DMS53 (cell line): ENCODE data around the gene UTY.

Experiments
- DNase-seq: peaks from one replicate; lab custom pipeline; 2025; lab: John Stamatoyannopoulos, UW

Gene UTY

DNA sequence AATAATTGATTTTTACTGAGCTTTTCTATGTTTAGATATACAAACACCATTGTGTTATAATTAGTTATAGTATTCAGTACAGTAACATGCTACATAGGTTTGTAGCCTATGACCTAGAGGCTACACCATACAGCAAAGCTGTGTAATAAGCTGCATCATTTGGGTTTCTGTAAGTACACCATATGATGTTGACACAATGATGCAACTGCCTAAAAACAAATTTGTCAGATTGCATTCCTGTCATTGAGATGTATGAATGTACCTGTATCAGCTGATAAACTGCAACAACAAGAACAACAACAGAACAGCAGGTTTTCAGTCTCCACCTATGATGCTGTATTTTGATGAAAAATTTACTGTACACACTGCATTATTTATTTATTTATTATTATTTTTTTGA, 64.3 kb downstream of the UTY start:
- DNase-seq, result no peak

DNA sequence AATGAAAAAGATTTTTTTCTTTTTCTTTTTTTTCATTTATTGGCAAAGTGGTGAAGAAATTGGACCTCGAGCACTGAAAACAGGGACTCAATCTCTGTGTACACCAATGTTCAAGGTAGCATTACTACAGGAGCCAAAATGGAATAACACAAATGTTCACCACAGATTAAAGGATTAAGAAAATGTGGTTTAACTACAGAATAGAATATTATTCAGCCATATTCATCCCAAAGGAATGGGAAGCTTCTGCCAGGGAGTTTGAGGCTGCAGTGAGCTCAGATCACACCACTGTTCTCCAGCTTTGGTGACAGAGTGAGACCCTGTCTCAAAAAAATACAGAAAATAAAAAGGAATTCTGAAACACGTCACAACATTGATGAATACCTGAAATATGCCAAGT, 81.0 kb downstream of the UTY start:
- DNase-seq, result no peak

DNA sequence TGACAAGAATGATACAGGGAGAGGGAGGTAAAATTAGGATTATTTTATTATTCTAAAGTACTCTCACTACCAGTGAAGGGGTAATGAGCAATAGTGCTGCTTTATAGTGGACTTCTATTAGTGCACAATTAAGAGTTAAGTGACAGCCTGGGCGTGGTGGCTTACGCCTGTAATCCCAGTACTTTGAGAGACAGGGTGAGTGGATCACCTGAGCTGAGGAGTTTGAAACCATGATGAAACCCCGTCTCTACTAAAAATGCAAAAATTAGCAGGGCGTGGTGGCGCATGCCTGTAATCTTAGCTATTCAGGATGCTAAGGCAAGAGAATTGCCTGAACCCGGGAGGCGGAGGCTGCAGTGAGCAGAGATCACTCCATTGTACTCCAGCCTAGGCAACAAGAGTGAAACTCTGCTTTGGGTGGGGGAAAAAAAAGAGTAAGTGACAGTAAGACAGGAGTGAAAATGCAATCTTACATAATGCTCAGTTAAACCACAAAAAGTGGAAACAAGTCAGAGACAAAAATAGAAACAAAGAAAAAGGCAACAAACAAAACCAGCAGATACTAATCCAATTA, 98.6 kb downstream of the UTY start:
- no peak for DNase-seq

GRCh38 chrY:13370868-13371800, 108.7 kb downstream of the UTY start:
- no peak for DNase-seq

DNA sequence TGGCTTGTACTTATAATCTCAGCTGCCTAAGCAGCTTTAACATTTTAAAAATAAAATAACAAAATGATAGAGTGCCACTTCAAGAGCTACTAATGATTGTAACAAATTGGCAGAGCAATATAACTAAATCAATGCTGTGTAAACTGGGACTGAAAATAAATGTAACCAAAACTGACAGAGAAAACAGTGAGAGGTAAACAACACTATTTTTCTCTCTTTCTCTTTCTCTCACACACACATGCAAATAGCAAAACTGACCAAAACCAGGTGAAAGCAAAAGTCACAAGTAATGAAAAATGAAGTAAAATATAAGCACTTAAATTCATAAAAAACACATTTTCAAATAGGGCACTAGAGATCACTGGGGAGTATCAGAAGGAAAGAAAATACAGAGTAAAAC, 109.6 kb downstream of the UTY start:
- no peak for DNase-seq

DNA sequence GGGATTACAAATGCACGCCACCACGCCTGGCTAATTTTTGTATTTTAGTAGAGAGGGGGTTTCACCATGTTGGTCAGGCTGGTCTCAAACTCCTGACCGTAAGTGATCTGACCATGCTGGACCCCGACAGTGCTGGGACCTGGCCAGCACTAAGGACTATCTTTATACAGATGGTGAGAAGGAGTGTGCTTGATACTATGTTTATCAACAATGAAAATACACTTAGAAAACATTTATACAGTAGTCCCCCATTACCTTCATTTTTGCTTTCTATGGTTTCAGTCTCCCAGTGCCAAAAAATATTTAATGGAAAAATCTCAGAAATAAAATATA, 111.4 kb downstream of the UTY start:
- DNase-seq, result no peak

GRCh38 chrY:13363641-13364040, 116.2 kb downstream of the UTY start:
- DNase-seq, result no peak

DNA sequence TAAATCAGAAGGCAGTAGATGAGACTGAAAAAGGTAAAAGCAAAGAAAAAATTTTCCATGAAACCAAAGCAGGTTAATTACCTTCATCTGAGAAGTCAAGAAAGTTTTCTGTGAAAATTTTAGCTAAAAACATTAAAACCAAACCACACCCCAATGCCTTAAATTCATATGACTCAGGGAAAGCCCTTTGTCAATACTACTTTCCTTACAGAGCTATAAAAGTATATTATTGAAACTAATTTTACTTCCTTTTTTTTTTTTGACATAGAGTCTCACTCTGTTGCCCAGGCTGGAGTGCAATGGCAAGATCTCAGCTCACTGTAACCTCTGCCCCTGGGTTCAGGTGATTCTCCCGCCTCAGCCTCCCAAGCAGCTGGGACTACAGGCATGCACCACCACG, 117.2 kb downstream of the UTY start:
- no peak for DNase-seq

DNA sequence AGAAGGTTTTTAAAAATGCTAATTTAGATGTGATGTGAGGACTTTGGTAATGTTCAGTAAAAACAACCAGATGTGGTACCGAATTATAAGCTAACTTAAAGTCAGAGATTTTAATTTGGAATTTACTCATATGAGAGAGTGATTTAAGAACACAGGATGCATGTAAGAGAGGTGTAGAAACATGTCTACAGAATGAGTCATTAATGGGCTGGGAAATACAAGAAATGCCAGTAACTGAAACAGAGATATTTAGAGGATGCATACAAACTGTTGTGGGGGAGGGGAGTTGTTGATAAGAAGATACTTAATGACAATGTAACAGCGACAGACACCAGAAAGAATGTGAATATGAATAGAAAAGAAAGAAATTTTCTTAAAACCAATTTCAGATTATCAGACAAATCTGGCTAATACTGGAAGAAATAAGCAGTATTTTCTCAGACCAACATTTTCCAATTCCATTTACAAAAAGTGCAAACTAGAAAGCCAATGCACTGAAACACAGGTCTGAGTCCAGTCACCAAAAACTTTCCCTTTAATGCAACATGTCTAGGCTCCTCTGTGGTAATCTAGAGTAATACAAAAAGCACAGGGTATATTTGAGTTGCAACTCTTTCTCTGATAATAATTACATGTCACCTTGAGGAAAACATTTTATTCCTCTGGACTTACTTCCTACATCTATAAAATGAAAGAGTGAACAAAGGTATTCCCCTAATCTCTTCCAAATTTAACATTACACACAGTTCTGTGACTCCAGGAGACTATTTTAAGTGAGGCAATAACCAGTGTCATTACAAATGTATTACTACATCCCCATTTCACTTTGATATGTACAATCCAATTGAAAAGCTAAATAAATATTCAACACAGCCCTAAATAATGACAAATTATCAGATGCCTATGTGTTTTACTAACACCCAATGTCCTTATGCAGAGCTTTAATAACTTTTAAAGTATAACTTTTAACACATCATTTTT, 117.9 kb downstream of the UTY start:
- DNase-seq, result no peak

GRCh38 chrY:13351443-13351842, 128.4 kb downstream of the UTY start:
- DNase-seq, result no peak

DNA sequence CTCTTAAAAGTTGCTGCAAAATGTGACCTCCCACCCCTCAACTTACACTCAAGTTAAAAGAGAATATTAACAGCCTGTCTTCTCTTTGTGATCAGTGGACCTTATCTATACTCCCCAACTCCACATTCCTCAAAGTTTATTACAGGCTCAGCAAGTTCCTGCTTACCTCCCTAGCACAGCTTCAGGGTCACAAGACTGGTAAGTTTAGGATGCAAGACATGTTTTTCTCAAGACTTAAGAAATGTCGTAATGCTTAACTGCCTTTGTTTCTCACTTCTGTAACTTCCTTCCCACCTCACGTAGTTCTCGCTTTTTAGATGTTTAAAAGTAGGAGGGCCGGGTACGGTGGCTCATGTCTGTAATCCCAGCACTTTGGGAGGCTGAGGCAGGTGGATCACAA, 132.7 kb downstream of the UTY start:
- DNase-seq, result no peak

- DNase-seq, result no peak
Measured at GRCh38 chrY:13345549-13345948, 134.3 kb downstream of the UTY start.

GRCh38 chrY:13343307-13343946, 136.4 kb downstream of the UTY start:
- no peak for DNase-seq

GRCh38 chrY:13339939-13340338, 139.9 kb downstream of the UTY start:
- DNase-seq, result no peak

DNA sequence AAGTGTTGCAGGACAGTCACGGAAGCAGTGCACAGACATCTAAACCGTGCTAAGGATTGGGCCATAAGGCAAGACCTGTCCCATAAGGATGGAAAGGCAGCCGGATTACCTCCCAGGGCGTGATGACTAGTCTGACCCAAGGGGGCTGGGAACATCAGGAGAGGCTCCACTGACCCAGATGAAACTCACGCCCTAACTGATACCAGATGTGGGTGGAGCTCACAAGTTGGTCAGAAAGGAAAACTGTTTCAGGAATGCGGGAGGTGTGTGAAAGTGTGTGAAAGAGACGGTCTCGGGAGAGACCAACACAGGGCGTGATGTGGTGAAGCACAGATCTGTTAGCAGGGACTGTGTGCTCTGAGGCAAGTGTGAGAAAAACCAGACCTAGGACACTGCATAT, 140.5 kb downstream of the UTY start:
- DNase-seq, result no peak

DNA sequence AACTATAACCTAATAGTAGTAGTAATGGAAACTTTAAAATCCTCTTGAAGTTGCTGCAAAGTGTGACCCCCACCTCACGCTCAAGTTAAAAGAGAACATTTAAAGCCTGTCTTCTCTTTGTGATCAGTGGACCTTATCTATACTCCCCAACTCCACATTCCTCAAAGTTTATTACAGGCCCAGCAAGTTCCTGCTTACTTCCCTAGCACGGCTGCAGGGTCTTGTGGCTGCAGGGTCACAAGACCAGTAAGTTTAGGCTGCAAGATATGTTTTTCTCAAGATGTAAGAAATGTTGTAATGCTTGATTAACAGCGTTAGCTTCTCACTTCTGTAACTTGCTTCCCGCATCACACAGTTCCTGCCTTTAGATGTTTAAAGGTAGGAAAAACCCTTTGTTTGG, 141.1 kb downstream of the UTY start:
- no peak for DNase-seq

DNA sequence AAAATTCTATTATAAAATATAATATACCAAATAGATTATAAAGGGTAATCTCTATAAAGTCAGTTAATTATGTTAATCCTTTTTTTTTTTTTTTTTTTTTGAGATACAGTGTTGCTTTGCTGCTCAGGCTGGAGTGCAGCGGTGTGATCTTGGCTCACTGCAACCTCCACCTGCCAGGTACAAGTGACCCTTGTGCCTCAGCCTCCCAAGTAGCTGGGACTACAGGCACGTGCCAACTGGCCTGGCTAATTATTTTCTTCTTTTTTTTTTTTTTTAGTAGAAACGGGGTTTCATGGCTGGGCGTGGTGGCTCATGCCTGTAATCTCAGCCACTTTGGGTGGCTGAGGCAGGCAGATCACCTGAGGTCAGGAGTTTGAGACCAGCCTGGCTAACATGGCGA, 141.9 kb downstream of the UTY start:
- DNase-seq, result no peak

- DNase-seq, result no peak
Measured at GRCh38 chrY:13333791-13334190, 146.0 kb downstream of the UTY start.

DNA sequence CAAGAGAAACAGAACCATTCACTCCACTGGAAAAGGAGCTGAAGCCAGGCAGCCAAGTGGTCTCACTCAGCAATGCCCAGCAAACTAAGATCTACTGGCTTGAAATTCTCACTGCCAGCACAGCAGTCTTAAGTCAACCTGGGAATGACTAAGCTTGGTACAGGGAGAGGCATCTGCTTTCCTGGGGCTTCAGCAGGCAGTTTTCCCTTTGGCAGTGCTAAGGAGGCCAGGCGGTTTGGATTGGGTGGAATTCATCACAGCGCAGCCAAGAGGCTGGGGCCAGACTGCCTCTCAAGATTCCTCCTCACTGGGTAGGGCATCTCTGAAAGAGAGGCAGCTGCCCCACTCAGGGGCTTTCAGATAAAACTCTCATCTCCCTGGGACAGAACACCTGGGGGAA, 149.2 kb downstream of the UTY start:
- no peak for DNase-seq

DNA sequence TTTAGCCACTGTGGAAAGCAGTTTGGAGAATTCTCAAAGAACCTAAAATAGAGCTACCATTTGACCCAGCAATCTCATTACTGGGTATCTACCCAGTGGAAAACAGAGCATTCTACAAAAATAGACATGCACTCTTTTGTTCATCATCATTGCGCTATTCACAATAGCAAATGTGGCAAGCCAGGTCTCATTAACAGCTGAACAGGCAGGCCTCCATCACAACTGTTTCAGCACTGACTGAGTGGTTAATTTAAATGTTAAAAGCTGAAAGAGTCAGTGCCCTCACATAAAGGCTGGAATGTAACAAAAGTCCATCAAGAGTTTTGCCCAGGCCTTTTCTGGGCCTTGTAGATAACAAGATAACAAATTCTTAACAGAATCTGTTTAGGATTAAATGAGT, 166.9 kb downstream of the UTY start:
- DNase-seq, result no peak

DNA sequence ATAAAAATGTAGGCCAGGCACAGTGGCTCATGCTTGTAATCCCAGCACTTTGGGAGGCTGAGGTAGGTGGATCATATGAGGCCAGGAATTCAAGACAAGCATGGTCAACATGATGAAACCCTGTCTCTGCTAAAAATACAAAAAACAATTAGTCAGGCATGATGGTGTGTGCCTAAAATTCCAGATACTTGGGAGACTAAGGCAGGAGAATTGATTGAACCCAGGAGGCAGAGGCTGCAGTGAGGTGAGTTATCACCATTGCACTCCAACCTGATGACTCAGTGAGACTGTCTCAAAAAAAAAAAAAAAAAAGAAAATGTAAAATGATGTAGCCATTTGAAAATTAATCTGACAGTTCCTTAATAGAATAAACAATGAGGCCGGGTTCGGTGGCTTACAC, 171.9 kb downstream of the UTY start:
- no peak for DNase-seq

GRCh38 chrY:13300795-13301194, 179.0 kb downstream of the UTY start:
- no peak for DNase-seq
